HG03097 (cell line): ENCODE measurements around the gene NLRC3.
"Not testable (repeated sequence)": the region's sequence is repeated elsewhere in the genome, so short reads cannot be mapped to it uniquely, and the experiment has no call there.

Experiments used
- ATAC-seq: cut with Tn5 transposase; IDR thresholded peaks from one replicate; pipeline ENCODE4 v1.9.1; 2021; ENCODE audit not compliant: unreplicated experiment, low FRiP score

Gene NLRC3

DNA sequence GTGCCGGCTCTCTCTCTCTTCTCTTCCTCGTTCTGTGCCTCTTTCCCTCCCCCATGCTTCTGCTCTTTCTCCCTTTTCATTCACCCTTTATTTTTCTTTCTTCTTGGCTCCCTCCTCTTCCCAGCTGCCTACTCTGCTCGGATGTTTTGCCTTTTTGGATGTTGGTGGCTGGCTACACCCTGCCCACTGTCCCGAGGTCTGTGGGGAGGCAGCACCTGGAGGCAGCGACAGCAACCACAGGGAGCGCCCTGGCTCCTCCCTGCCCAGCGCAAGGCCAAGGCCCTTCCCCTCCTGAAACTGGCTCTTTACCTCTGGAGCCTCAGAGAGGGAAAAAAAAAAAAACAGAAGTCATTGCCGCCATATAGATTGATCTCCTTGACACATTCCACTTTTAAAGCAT, 56.4 kb downstream of the NLRC3 start:
- ATAC-seq: no peak

- ATAC-seq: no peak
Observed at GRCh38 chr16:3520413-3520812, 56.8 kb downstream of the NLRC3 start.

- ATAC-seq: no peak
Observed at GRCh38 chr16:3519581-3519980, 57.6 kb downstream of the NLRC3 start.

- no peak for ATAC-seq
Observed at GRCh38 chr16:3518986-3519348, 58.2 kb downstream of the NLRC3 start.

DNA sequence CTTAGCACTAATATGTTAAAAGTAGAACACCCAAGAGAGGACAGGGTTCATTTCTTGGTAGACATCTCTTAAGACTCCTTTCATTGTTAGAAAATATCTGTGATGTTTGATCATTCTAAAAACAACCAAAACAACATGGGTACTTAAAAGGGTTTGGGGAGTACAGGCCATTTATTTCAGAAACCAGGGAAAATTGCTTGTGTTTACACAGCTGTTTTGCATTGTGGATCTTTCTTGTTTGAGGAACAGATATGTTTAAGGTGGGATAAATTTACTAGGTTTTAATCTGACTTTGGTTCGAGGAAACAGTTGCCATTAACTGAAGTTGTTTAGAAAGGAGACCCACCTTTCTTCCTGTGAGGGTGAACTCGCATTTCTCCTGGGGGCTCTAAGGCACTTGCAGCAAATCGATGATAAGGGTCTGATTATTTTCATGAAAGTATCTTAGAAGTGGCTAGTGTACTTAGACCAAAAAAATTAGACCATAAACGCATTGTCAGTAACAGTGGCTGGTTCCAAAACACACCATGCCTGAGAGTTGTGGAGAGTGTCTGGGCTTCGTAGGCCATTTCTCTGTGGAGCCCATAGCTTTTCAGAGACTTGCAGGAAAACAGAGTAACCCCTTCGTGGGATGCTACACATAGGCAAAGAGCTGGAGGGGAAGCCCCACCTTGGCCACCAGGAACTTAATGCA, 58.8 kb downstream of the NLRC3 start:
- no peak for ATAC-seq

GRCh38 chr16:3515897-3516296, 61.3 kb downstream of the NLRC3 start:
- no peak for ATAC-seq

DNA sequence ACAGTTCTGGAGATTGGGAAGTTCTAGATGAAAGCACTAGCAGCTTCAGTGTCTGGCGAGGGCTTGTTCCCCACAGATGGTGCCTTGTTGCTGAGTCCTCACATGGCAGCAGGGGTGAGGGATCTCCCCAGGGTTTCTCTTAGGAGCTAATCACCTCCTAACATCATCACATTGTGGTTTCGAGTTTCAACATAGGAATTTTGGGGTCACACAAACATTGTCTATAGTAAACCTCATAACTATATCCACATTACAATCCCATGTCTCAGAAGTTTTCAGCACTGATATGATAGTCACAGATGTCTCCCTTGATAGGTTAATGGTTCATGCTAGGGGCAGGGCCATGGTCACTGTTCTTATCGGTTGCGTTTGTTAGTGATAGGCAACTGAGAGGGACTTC, 62.6 kb downstream of the NLRC3 start:
- no peak for ATAC-seq

DNA sequence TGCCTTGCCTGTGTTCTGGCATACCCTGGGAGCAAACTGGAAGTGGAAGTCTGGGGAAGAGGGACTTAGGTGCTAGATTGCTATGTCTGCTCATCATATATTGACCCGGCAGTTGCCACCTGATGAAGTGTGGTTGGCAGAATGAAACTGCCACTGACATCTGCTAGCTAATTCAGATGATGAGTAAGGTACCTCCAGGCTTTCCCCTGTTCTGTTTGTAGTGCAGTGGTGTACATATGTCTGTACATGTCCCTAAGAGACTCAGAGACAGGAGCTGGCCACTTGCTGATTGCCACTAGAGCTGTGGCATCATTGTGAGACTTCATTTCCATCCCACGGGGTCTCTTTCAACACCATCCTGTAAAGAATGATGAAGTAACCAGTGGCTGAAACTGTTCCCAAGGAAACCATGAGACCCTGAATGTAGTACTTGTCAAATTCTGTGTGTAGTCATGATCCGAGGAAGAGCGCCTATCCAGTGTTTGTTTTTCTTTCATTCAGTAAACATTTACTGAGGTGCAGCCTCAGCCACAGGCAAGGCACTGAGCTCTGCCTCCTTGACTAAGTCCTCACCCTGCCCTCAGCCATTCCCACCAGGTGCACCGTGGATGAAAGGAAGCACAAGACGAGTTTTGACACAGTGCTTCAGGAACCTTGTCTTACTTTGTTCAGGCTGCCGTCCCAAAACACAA, 63.2 kb downstream of the NLRC3 start:
- no peak for ATAC-seq

DNA sequence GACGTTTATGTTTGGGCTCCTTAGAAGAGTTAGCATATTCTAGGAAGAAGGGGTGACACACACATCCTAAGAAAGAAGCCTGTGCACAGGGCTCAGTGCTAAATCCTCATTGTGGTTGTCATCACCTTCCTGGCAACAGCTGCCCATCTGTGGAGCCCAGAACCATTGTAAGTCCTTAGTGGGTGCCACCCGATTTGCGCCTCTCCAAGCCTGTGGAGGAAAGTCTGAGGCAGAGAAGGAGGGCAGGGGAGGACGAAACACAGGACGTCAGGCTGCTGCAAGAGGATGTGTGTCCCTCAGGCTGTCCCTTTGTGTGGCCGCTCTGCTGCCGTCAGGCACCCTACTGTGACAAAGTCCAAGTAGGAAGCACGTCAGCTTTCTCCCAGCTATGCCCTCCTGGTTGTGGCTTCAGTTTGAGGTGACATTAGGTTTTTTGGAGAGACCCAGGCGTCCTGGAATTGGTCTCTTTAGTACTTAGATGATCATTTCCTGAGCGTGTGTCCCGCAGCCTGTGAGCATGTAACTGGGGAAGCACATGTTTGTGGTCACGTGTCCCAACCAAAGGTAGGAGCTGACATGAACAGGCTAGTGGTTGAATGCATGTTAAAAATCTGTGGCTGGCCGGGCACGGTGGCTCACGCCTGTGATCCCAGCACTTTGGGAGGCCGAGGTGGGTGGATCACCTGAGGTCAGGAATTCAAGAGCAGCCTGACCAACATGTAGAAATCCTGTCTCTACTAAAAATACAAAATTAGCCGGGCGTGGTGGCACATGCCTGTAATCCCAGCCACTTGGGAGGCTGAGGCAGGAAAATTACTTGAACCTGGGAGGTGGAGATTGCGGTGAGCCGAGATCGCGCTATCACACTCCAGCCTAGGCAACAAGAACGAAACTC, 65.7 kb downstream of the NLRC3 start:
- ATAC-seq: no peak

DNA sequence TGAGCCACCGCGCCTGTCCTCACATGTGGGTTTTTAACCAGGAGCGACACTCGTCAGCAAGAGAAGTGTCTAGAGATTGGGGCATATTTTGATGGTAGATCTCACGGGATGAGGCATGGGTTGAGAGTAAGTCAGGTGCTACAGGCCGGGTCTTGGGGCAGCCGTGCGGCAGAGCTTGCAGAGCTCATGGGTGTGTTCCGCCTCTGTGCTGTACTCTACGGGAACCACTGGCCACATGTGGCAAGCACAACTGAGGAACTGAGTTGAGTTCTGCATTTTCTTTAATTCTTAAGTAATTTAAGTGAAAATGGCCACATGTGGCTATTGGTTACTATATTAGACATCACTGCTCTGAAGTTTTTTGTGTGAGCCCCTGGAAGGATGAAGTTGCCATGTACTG, 66.8 kb downstream of the NLRC3 start:
- no peak for ATAC-seq

- no peak for ATAC-seq
Observed at GRCh38 chr16:3509470-3509928, 67.7 kb downstream of the NLRC3 start.

DNA sequence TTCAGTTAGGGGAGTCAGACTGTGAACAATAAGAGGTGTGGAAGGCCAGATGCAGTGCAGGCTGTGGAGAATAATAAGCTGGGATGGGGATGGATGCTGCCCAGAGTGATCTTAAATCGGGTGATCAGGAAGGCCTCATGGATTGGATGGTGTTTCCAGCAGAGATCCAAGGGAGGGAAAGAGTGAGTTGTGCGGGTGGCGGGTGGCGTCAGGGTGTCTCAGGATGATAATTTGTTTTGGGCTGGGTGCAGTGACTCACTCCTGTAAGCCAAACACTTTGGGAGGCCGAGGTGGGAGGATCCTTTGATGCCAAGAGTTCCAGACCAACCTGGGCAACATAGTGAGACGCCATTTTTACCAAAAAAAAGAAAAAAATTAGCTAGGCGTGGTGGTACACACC, 68.5 kb downstream of the NLRC3 start:
- no peak for ATAC-seq

- ATAC-seq: no peak
Observed at GRCh38 chr16:3503523-3503922, 73.7 kb downstream of the NLRC3 start.

DNA sequence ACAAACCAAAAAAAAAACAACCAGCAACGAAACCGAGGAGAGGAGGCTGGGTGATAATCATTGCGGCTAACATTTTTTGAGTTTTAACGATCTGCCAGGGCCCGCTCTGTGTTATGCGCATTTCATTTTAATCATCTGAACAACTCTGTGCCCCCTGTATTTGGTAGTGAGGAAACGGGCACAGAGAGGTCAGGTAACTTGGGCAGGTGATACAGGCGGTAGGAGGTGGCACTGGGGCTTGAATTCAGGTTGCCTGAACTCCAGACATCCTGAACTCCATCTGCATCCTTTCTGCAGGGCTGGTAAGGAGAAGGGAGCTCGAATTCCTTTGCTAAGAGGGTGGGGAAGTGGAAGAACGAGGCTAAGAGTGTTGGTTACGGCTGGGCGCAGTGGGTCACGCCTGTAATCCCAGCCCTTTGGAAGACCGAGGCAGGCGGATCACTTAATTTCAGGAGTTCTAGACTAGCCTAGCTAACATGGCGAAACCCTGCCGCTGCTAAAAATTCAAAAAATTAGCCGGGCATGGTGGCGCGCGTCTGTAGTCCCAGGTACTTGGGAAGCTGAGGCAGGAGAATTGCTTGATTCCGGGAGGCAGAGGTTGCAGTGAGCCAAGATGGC, 75.3 kb downstream of the NLRC3 start:
- no peak for ATAC-seq

DNA sequence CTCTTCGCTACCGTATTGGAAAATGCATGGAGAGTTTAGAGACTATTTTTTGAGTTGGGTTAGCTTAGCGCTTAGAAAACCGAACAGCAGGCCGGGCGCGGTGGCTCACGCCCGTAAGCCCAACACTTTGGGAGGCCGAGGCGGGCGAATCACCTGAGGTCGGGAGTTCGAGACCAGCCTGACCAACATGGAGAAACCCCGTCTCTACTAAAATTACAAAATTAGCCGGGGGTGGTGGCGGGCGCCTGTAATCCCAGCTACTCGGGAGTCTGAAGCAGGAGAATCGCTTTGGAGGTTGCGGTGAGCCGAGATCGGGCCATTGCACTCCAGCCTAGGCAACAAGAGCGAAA, 75.8 kb downstream of the NLRC3 start:
- not testable (repeated sequence) for ATAC-seq

DNA sequence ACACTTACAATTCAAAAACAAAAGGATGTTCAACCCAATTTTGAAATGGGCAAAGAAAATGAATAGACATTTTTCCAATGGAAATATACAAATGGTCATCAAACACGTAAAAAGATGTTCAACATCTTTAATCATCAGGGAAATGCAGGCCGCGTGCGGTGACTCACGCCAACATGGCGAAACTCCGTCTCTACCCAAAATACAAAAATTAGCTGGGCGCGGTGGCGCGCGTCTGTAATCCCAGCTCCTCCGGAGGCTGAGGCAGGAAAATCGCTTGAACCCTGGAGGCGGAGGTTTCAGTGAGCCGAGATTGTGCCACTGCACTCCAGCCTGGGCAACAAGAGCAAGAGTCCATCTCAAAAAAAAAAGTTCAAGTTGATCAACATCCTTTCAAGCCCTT, 78.2 kb downstream of the NLRC3 start:
- ATAC-seq: no peak

DNA sequence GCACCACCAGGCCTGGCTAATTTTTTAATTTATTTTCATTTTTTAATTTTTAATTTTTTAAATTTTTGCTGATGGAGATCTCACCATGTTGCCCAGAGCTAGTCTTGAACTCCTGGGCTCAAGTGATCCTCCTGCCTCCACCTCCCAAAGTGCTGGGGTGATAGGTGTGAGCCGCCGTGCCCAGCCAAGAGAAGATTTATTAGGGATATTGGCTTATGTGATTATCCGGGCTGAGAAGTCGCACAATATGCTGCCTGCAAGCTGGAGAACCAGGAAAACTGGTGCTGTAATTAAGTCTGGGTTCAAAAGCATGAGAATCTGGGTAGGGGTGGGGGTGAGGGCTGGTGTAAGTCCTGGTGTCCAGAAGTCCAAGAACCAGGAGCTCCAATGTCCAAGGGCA, 79.4 kb downstream of the NLRC3 start:
- no peak for ATAC-seq

DNA sequence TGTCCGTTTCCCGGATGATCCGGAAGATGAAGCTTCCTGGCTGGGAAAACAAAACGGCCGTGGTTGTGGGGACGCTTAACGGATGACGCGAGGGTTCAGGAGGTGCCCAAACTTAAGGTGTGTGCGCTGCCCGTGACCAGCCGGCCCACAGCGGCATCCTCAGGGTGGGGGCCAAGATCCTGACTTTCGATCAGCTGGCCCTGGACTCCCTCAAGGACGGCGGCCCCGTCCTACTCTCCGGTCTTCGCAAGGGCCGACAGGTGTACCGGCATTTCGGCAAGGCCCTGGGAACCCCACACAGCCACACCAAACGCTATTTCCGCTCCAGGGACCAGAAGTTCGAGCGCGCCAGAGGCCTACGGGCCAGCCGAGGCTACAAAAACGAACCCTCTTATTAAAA, 80.8 kb downstream of the NLRC3 start:
- ATAC-seq: no peak

DNA sequence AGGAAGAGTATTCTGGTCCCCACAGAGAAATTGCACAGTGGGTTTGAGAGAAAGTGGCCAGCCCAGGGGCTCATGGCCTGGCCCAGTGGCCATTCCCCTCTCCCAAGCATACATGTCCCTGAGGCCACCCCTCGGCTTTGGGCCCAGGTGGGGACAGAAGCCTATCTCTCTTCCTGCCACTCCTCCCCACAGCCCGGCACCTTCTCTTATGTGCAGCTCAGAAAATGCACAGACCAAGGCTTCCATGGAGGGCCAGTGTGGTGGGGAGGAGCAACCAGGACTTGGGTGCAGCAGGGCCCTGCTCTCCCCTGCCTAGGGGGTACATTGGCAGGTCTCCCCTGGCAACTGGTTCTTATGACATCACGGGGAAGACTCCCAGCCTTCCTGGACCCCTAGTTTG, 82.0 kb downstream of the NLRC3 start, which contains the start of gene C16orf90:
Gene C16orf90 (minus strand): TSS at position 314 of the 400 bp plus-strand sequence. CDS start 68 bp downstream, at position 246.
- no peak for ATAC-seq

DNA sequence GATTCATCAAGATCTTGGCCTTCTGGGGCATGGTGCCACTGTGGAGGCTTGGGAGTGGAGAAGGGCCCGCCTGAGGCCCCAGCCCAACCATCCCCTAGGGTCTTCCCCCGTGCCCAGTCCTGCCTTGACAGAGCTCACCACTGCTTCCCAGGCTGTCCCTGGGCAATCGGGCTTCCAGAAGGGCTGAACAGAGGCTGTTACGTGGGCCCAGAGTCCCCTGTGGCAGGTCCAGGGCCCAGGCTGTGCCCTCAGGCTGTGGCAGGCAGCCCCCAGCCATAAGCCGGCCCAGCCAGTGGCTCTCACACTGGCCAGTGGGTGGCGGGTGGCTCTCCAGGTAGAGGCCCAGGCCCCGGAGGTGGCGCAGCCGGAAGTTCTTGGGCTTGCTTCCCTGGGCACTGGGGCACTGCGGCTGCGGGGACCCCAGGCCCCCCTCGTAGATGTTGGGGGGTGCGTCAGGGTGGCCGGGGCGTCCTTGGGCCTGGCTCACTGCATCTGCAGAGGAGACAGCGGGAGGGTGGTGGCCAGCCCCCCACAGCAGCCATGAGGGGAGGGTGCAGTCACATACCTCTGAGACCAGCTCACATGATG, 82.7 kb downstream of the NLRC3 start:
- no peak for ATAC-seq

DNA sequence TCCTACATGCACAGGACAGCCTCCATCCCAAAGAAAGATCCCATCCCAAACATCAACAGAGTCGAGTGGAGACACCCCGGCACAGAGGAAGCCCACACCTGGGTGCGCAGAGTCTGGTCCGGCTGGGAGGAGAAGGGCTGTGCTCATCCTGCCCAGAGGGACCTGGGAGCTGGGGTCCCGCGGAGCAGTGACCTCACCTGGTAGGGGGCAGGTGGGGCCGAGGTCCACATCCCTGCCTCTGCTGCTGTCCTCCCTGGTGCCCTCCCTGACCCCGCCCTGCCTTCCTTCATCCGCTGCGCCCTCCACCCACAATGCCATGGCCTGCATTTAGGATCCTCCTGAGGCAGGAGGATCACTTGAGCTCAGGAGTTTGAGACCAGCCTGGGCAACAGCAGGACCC, 84.8 kb downstream of the NLRC3 start:
- no peak for ATAC-seq
